HepG2 (cell line): Measurements from ENCODE around the gene AP4S1. TPM values are rescaled to one million over a fixed set of nuclear protein-coding genes. Genes with fewer than 3 reads are reported as not detected.

Source experiments
- ATF2 ChIP-seq: sonication (generic); formaldehyde crosslinking; IDR thresholded peaks from 2 replicates; pipeline ENCODE4 v1.4.0; 2020; ENCODE audit warnings: missing genetic modification reagents
- DMAP1 ChIP-seq: IDR thresholded peaks from 2 replicates; pipeline ENCODE4 v1.6.1; 2016
- FOXA3 ChIP-seq: IDR thresholded peaks from 2 replicates; pipeline ENCODE4 v1.6.1; 2016; ENCODE audit warnings: missing genetic modification reagents, missing compliant biosample characterization
- HDAC2 ChIP-seq: sonication (generic); formaldehyde crosslinking; IDR thresholded peaks from 2 replicates; pipeline ENCODE4 v1.4.0; 2020; ENCODE audit warnings: missing genetic modification reagents
- JARID2 ChIP-seq: sonication (generic); formaldehyde crosslinking; IDR thresholded peaks from 2 replicates; pipeline ENCODE4 v1.8.1; 2023; ENCODE audit warnings: missing genetic modification reagents, inconsistent platforms; ENCODE audit not compliant: insufficient replicate concordance
- KDM5A ChIP-seq: fragments of 200-600 bp; sonication (generic); IDR thresholded peaks from 2 replicates; pipeline ENCODE4 v1.7.0; 2018; ENCODE audit warnings: antibody characterized with exemption, mild to moderate bottlenecking, low read length, borderline replicate concordance
- KLF13 ChIP-seq: sonication (generic); formaldehyde crosslinking; IDR thresholded peaks from 2 replicates; pipeline ENCODE4 v1.4.0; 2020; ENCODE audit warnings: mild to moderate bottlenecking, missing genetic modification reagents
- MAFK ChIP-seq, 2 experiments: IDR thresholded peaks in 1 of 2; conservative IDR thresholded peaks in 1 of 2; 2 replicates each; pipeline ENCODE4 v1.6.1; 2011; ENCODE audit warnings: improper control_type of control experiment in 2 of 2, low read length in 2 of 2
- MIER2 ChIP-seq: IDR thresholded peaks from 2 replicates; pipeline ENCODE4 v1.6.1; 2016; ENCODE audit warnings: missing biosample characterization, missing genetic modification reagents
- NCOA2 ChIP-seq: sonication (generic); formaldehyde crosslinking; IDR thresholded peaks from 2 replicates; pipeline ENCODE4 v1.8.0; 2022; ENCODE audit warnings: inconsistent platforms
- NFRKB ChIP-seq: fragments of 450-650 bp; IDR thresholded peaks from 2 replicates; pipeline ENCODE4 v1.6.1; 2017
- NR2F6 ChIP-seq, 2 experiments: IDR thresholded peaks; 2 replicates each; pipeline ENCODE4 v1.6.1; 2016; ENCODE audit warnings: antibody characterized with exemption in 1 of 2, mild to moderate bottlenecking in 1 of 2
- PATZ1 ChIP-seq: sonication (generic); formaldehyde crosslinking; IDR thresholded peaks from 2 replicates; pipeline ENCODE4 v1.4.0; 2020; ENCODE audit warnings: missing genetic modification reagents
- PAX8 ChIP-seq: sonication (generic); formaldehyde crosslinking; IDR thresholded peaks from 2 replicates; pipeline ENCODE4 v1.8.0; 2022; ENCODE audit warnings: mild to moderate bottlenecking, missing genetic modification reagents, borderline replicate concordance
- PPARG ChIP-seq: conservative IDR thresholded peaks from 2 replicates; pipeline ENCODE4 v1.6.1; 2016; ENCODE audit warnings: missing biosample characterization, missing genetic modification reagents
- SMAD1 ChIP-seq: sonication (generic); formaldehyde crosslinking; IDR thresholded peaks from 2 replicates; pipeline ENCODE4 v1.4.0; 2020; ENCODE audit warnings: missing genetic modification reagents, low read depth, mild to moderate bottlenecking, borderline replicate concordance
- SP140L ChIP-seq: sonication (generic); formaldehyde crosslinking; IDR thresholded peaks from 2 replicates; pipeline ENCODE4 v1.4.0; 2020; ENCODE audit warnings: missing genetic modification reagents, borderline replicate concordance
- ZBTB21 ChIP-seq: sonication (generic); formaldehyde crosslinking; IDR thresholded peaks from 2 replicates; pipeline ENCODE4 v1.4.0; 2020; ENCODE audit warnings: missing genetic modification reagents
- ZBTB7B ChIP-seq: sonication (generic); formaldehyde crosslinking; IDR thresholded peaks from 2 replicates; pipeline ENCODE4 v1.4.0; 2020; ENCODE audit warnings: missing genetic modification reagents
- ZMYM4 ChIP-seq: sonication (generic); formaldehyde crosslinking; IDR thresholded peaks from 2 replicates; pipeline ENCODE4 v1.8.1; 2023; ENCODE audit warnings: mild to moderate bottlenecking, missing genetic modification reagents
- ZNF230 ChIP-seq: sonication (generic); formaldehyde crosslinking; IDR thresholded peaks from 2 replicates; pipeline ENCODE4 v1.4.0; 2020; ENCODE audit warnings: mild to moderate bottlenecking, missing genetic modification reagents
- ZNF232 ChIP-seq: sonication (generic); formaldehyde crosslinking; IDR thresholded peaks from 2 replicates; pipeline ENCODE4 v1.4.0; 2020; ENCODE audit warnings: missing genetic modification reagents, borderline replicate concordance
- polyA plus RNA-seq, 8 experiments: library from polyadenylated mRNA; depleted of rRNA in 3 of 8; stranded (reverse) in 7 of 8; unstranded in 1 of 8; fragments of >200 nt; fragmentation: Illumina TruSeq in 4 of 8; extraction: Trizol in 4 of 8; gene quantifications; 2 replicates each; pipeline versions ENCODE4 v1.2.1 to v1.2.3, GENCODE V29; 2011 to 2016; ENCODE audit warnings: low read depth in 4 of 8, missing spikeins in 1 of 8, mixed read lengths in 1 of 8; ENCODE audit not compliant: insufficient read depth in 1 of 8
- total RNA-seq, 5 experiments: library from RNA; depleted of rRNA; stranded (reverse); fragments of >200 nt; fragmentation: Illumina TruSeq; extraction: Trizol; gene quantifications; 2 replicates each; pipeline ENCODE4 v1.2.3, GENCODE V29; 2016; ENCODE audit warnings: low read depth in 1 of 5
- TF ChIP-seq, protein P1 (sequence below): sonication (generic); formaldehyde crosslinking; IDR thresholded peaks from 2 replicates; pipeline ENCODE4 v1.5.0; 2020; ENCODE audit warnings: missing genetic modification reagents

Gene AP4S1
- total and polyA plus RNA-seq, 2 of the 13 experiments (the other 11 are each of a cell fraction or from before 2014, with no cell fraction given): 3.9 to 21.1 TPM

DNA sequence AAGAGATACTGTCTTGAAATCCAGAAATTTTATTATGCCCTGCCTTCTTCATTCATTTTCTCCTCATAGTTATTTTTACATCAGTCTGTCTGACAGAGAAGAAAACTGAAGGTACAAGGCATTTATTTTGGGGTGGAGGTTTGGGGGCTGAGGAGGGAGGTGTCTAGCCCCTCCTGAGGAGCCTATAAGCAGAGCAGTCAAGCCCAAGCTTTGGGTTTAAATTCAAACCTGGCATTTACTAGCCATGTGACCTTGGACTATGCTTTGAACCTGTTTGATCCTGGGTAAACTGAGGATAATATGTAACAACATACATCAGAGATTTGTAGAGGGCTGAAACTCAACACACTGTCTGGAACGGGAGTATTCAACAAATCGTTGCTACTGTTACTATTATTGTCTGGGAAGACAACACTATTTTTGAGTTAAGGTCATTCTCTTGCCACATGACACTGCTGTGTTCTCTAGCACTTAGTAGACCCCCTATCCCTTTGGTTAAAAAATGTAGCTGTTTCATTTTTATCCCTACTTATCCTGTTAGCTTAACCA is 66.8 kb downstream of the AP4S1 start (continued):
- TF ChIP-seq JARID2 (CRISPR knock-in tag) (no peak), MAFK (conservative IDR thresholded peaks at IDR 0.05 in 1 of 2, IDR thresholded peaks at IDR 0.05 in 1 of 2; ENCODE audit: low read length in 2 of 2) (no peak), FOXA3 (CRISPR knock-in tag) (0 out of 2 replicates have a peak, but pooled peaks have one; percentile 12), ATF2 (CRISPR knock-in tag) (no peak), KDM5A (no peak), DMAP1 (CRISPR knock-in tag) (peak; percentile 25; the same call in 1 of the 2 replicates), ZBTB7B (CRISPR knock-in tag) (0 out of 2 replicates have a peak, but pooled peaks have one; percentile 32), ZNF232 (CRISPR knock-in tag) (no peak), NR2F6 (IDR thresholded peaks at IDR 0.05) (no peak), NR2F6 (CRISPR knock-in tag; IDR thresholded peaks at IDR 0.05) (no peak), SMAD1 (CRISPR knock-in tag) (no peak), ZNF230 (no peak), PPARG (CRISPR knock-in tag) (0 out of 2 replicates have a peak, but pooled peaks have one; percentile 31), NCOA2 (CRISPR knock-in tag) (peak; percentile 58), HDAC2 (CRISPR knock-in tag) (peak; percentile 29; the same call in 1 of the 2 replicates), PAX8 (CRISPR knock-in tag) (0 out of 2 replicates have a peak, but pooled peaks have one; percentile 37), MIER2 (CRISPR knock-in tag) (0 out of 2 replicates have a peak, but pooled peaks have one; percentile 11), KLF13 (CRISPR knock-in tag) (no peak), NFRKB (no peak), ZMYM4 (CRISPR knock-in tag) (no peak), PATZ1 (peak; percentile 35; the same call in 1 of the 2 replicates), SP140L (0 out of 2 replicates have a peak, but pooled peaks have one; percentile 74), ZBTB21 (CRISPR knock-in tag) (0 out of 2 replicates have a peak, but pooled peaks have one; percentile 39)
- TF ChIP-seq, protein P1, sequence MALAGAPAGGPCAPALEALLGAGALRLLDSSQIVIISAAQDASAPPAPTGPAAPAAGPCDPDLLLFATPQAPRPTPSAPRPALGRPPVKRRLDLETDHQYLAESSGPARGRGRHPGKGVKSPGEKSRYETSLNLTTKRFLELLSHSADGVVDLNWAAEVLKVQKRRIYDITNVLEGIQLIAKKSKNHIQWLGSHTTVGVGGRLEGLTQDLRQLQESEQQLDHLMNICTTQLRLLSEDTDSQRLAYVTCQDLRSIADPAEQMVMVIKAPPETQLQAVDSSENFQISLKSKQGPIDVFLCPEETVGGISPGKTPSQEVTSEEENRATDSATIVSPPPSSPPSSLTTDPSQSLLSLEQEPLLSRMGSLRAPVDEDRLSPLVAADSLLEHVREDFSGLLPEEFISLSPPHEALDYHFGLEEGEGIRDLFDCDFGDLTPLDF (CRISPR knock-in tag): no peak
